Transverse colon (tissue), 4 donors: ENCODE measurements around the gene BCL11B.

ENCODE experiments used
- EP300 ChIP-seq: sonication (generic); formaldehyde crosslinking; IDR thresholded peaks from one replicate; pipeline ENCODE4 v1.6.1; 2017; ENCODE audit warnings: antibody characterized with exemption, low read depth
- POLR2A ChIP-seq: fragments of 450-650 bp; IDR thresholded peaks from one replicate; pipeline ENCODE4 v1.6.1; 2016; ENCODE audit warnings: antibody characterized with exemption, mild to moderate bottlenecking, moderate library complexity
- POLR2AphosphoS5 ChIP-seq, 3 donors: sonication (generic); formaldehyde crosslinking; IDR thresholded peaks; one replicate each; pipeline ENCODE4 v1.6.1; 2016; ENCODE audit warnings: antibody characterized with exemption in 3 of 3
- TF ChIP-seq, protein P1 (sequence below), 5 experiments: fragments of 200-600 bp in 3 of 5; fragments of 450-650 bp in 2 of 5; sonication (generic) in 3 of 5; IDR thresholded peaks; 1 replicate in 2 of 5; 2 replicates in 3 of 5; pipeline ENCODE4 v1.5.1; 2016 to 2017; ENCODE audit warnings: antibody characterized with exemption in 5 of 5, inconsistent platforms in 3 of 5, mild to moderate bottlenecking in 2 of 5, moderate library complexity in 1 of 5

DNA sequence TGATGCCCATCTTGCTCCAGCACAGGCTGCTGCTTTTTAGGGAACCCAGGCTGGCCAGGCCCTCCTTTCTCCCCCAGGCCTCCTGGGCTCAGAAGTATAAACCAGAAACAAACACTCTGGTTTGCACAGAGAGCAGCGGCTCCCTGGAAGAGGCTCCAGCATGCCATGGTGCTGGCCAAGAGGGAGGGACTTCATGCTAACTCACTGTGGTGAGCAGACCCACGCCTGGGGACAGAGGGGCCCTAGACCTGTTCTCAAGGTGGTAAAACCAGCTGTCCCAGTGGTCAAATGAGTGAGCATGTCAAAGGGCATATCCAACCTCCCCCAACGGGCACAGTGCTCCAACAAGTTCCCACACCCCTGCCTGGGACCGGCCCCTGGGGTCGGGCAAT, 15.5 kb downstream of the BCL11B start:
- TF ChIP-seq, protein P1, sequence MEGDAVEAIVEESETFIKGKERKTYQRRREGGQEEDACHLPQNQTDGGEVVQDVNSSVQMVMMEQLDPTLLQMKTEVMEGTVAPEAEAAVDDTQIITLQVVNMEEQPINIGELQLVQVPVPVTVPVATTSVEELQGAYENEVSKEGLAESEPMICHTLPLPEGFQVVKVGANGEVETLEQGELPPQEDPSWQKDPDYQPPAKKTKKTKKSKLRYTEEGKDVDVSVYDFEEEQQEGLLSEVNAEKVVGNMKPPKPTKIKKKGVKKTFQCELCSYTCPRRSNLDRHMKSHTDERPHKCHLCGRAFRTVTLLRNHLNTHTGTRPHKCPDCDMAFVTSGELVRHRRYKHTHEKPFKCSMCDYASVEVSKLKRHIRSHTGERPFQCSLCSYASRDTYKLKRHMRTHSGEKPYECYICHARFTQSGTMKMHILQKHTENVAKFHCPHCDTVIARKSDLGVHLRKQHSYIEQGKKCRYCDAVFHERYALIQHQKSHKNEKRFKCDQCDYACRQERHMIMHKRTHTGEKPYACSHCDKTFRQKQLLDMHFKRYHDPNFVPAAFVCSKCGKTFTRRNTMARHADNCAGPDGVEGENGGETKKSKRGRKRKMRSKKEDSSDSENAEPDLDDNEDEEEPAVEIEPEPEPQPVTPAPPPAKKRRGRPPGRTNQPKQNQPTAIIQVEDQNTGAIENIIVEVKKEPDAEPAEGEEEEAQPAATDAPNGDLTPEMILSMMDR (IDR thresholded peaks at IDR 0.05) = no peak
- TF ChIP-seq EP300 (no peak), POLR2A (no peak), POLR2AphosphoS5 (IDR thresholded peaks at IDR 0.05) (no peak)
